GM21367 (cell line): ENCODE data around the gene RHEX.

Experiments used
- ATAC-seq: cut with Tn5 transposase; IDR thresholded peaks from one replicate; pipeline ENCODE4 v1.9.1; 2021; ENCODE audit not compliant: unreplicated experiment

The RHEX gene

DNA sequence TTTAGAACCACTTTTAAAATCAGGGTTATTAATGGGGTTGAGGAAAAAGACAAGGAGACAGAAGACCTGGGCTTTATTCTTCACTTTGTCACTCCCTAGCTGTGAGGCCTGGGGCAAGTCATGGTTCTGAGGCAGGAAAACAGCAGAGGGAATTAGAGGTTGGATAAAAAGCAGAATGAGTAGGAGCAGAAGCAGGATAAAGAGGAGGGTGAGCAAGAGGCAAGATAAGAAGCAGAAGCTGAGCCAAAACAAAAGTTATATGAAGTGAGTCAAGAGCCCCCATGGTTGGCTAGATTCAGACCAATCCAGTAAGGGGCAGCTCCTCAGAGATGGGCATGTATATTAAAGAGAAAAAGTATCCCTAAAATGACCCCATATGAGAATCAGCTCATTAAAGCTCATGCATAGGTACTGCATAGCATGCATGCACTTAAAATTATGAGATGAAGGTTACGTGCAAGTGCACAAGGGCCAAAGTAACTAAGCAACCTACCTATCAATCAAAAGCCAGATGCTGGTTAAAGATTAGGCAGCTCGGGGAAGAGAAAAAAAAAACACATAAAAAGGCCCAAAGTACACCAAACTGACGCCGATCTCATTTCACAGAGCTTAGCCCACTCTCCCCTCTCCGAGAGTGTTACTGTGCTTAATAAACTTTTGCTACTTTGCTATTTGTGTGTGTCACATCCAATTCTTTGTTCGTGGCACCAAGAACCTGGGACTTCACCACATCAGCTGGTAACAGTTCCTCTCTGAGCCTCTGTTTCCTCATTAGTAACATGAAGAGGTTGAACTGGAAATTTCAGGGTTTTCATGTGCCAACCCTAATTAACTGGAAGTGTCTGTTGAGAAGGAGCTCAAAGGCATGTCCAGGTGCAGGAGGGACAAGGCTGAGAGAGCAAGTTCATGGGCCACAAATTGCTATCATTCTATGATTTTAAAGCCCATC, 62.0 kb downstream of the RHEX start:
- ATAC-seq = no peak

DNA sequence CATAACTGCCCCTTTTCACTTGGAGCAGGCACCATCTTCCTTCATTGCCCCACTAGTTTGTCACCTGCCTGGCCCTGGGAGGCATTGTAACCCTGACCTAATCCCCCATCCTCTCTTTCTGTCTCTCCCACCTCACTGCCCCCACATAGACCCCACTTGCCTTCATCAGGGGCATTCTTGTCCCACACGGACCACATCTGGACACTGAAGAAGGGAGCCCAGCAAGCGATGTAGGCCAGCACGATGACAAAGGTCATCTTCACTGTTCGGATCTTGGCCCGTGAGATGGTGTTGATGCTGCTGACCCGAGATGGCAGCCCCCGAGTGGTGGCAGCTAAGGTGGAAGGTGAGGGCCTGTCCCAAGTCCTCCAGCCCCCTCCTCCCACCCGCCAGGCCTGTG, 62.8 kb downstream of the RHEX start:
- ATAC-seq = no peak

DNA sequence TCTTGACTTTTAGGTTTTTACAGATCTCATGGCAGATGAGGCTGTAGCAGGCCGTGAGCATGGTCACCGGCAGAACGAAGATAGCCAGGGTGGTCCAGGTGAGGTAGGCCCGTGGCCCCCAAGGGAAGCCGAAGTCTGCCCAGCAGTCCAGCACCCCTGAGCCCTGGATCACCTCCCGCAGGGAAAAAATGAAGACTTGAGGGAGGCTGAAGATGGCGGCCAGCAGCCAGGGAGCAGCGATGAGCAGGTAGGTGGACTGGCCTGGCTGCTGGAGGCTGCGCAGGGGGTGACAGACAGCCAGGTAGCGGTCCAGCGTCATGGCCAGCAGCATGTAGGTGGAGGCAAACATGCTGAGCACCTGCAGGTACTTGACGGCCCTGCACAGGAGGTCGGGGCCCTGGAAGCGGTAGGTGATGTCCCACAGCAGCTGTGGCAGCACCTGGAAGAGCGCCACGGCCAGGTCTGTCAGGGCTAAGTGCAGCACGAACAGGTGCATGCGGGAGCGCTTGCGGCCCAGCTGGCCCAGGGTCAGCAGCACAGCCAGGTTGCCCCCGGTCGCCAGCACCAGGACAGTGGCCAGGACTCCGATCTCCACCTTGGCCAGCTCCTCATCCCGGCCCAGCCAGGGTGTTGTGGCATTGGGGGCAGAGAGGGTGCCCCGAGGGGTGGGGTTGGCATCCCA, 63.4 kb downstream of the RHEX start:
- ATAC-seq = no peak

DNA sequence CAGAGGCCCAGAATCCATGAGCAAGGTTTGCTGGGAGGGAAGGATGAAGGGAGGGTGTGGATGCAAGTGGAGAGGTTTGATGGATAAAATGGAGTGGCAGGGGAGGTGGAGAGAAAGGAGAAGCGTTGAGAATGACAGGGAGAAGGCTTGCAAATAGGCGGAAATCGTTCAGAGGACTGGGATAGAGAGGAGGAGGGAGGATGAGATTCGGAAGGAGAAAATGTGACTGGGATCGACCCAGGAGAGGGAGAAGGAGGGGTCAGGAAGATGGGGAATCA, 63.8 kb downstream of the RHEX start:
- no peak for ATAC-seq

DNA sequence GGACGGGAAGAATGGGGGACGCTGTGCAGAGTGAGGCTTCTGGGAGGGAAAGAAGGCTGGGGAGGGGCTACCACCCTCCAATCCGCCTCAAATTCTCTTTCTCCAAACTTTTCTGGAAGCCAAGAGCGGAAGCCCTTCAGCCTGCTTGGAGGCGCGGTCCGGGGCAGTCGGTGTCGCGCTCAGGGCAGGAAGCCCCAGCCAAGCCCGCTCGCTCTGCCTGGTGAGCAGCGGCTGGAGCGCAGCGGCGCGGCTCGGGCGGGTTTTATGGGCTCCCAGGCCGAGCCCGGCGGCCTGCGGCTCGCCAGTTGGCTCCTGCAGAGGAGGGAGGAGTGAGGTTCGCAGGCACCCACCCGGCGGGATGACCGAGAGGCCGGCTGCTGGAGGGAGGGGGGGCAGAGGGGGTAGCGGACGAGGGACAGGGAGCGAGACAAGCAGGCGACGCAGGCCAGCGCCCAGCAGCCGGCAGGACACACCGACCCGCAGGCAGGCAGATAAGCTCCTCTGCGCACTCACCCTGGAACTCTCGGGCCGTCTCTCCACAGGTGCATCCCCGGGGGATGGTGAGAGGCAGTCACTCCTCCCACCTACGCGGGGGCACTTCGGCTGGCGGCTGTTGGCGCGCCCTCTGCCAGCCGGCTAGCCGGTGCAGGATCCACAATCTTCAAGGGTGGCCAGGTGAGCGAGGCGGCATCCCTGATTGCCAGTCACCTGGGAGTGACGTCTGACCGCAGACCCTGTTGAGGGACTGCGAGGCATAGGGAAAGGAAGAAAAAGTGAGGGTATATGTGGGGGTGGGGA, 64.4 kb downstream of the RHEX start, which contains the start of gene AVPR1B:
TSS of gene AVPR1B (minus strand) at position 238 of the 798 bp plus-strand sequence. CDS start 498 bp downstream, outside the sequence.
- no peak for ATAC-seq

DNA sequence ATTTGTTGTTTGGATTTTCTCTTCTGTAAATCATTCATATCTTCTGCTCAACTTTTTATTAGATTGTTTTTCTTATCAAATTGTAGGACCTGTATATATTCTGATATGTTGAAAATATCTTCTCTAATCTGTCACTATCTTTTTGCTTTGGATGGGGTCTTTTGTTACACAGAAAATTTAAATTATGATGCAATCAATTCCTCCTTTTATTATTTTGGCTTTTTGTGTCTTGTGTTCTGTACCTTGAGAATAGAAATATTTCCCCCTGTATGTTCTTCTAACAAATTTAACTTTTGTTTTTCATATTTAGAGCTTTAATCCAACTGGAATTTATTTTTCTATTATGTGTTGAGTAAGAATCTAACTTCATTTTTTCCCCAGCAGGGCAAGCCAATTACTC, 67.4 kb downstream of the RHEX start:
- ATAC-seq = no peak

DNA sequence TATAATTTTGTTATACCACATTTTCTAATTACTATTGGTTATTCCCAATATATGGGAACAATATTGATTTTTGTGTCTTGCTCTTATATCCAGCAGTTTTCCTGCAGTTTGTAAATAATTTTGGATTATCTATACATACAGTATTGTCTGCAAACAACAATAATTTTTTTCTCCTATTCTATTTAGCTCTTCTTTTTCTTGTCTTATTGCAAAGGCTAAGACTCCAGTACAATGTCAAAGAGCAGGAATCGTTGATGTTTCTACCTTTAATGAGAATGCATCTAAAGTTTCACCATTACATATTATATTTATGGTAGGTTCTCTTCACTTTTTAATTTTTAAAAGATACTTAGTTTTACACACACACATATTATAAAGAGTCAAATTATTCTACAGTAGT, 68.3 kb downstream of the RHEX start:
- ATAC-seq = no peak

DNA sequence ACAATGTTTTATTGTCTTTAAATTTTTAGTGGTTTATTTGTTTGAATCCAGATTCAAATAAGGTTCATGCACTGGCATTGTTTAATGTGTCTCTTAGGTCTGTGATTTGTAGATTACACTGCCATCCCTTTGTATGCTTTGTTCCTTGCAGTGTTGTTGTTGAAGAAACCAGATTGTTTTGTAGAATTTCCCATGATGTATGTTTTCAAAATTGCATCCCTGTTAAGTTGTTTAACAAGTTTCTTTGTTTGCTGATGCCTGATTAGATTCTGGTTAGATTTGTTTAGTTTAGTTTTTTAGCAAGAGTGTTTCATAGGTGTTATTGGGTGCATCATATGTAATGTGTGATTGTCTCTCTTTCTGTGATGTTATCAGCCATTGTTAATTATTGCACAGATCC, 69.7 kb downstream of the RHEX start:
- ATAC-seq = no peak

DNA sequence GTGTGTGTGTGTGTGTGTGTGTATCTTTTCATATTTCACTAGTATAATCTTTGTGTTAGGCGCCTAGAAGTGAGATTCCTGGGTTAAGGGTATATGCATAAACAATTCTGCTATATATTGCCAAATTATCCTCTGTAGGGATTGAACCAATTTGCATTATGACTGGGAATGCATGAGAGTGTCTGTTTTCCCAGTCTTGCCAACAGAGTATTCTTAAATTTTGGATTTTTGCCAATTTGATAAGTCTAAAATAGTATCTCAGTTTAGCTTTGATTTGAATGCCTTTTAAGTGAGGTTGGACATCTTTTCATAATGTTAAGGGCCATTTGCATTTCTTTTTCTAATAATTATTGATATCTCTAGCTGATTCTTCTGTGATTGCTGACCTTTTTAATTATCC, 72.4 kb downstream of the RHEX start:
- no peak for ATAC-seq

DNA sequence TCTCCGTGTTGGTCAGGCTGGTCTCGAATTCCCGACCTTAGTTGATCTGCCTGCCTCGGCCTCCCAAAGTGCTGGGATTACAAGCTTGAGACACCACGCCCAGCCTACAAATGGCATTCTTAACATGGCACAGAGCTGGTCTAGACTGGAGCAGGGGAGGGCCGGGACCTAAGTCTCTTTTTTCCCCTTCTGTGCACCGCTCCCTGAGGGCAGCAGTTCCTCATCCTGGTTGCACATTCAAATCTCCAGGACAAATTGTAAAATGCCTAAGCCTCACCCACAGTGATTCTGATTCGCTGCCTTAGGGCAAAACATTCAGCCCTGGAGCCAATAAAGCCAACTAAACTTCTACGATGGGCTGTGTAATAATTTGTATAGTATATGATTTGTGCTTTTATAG, 74.4 kb downstream of the RHEX start:
- ATAC-seq = no peak

DNA sequence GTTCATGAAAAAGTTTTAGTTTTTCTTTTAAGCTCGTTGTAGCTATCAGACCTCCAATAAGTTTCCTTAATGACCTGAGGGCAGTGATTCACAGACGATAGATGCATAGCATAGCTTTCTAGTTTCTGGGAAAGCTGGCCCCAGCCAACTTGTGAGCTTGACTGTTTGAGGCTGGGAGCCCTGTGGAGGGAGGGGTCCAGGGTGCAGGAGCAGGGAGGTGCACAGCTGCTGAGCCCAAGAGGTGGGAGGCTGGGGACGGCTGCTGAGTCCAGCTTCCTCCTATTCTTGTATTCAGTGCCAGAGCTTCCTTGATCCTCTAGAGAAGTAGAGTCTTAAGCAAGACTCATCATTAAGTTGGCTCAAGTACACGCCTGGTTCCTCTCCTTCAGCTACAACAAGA, 75.2 kb downstream of the RHEX start:
- no peak for ATAC-seq

DNA sequence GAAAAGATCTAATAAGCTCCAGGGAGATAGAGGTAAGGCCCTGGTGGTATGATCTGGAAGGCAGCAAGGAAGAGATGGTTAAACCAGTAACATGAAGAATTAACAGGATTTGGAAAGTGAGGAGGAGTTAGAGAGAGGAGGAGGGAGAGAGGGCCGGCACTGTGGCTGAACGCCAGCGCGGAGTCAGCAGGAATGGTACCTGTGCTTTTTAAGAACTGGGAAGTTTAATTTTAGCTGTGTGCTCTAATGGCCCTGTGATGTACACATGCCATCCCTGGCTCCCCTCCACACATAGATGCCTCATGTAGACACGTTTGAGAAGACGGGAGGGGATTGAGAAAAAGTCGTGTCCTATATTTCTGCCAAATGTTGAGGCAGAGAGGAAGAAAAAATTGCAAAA, 78.1 kb downstream of the RHEX start:
- ATAC-seq = no peak

DNA sequence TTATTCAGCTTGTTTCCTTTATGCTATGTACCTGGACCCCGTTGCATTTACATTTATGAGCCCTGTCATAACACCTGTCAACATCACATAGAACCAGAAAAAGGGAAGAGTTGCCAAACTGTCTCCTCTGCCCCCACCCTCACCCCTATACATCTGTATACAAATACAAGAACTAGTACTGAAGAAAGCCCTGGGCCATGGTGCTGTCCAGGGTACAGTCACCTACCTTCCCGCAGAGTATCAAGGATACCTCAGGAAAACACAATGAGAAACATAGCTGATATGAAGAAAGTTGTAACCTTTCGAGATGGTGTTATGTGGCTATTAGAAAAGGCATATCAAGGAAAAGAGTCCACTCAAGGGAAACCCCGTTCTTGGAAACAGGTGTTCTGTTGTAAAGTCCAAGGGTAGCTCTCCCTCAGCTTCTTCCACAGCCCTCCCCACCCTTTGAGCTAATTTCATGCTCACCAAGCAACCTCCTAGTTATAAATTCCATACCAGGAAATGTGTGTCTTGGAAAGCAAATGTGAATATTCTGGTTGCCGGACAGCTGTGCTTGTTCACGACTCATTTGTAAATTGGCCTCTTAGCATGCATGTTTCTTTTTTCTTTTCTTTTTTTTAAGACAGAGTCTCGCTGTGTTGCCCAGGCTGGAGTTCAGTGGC, 80.9 kb downstream of the RHEX start:
- ATAC-seq = no peak

DNA sequence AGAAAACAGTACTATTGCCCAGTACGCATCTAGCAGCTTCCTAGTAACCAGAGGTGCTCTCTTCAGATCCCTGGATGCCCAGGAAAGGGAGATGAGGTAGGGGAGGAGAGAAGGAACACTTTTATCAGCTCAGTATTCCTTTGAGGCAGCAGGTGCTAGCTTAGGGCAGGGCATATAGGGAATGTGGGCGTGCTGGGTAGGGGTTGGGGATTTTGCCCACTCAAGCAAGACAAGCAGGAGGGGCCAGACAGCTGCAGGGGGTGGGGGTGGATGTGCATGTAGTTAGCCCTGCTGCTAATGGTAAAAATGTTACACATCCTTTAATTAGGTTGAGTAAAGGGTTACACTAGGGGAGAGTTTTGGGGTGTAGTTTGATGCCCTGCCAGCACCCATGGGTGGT, 82.3 kb downstream of the RHEX start:
- no peak for ATAC-seq

DNA sequence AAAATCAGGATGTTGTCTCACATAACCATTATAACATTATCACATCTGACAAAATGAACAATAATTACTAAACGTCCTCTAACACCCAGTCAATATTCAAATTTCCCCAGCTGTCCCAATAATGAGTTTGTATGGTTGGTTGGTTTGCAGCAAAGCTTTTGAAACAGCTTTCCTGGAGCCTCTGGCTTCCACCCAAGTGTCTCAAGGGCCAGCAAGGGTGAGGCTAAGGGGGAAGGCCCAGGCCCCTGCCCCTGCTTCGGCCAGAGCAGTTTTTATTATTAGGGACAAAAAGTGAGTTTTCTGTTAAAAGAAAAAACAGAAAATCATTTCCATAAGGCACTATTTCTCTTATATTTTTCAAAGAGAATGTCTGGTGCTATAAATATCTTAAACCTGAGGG, 83.3 kb downstream of the RHEX start:
- no peak for ATAC-seq

DNA sequence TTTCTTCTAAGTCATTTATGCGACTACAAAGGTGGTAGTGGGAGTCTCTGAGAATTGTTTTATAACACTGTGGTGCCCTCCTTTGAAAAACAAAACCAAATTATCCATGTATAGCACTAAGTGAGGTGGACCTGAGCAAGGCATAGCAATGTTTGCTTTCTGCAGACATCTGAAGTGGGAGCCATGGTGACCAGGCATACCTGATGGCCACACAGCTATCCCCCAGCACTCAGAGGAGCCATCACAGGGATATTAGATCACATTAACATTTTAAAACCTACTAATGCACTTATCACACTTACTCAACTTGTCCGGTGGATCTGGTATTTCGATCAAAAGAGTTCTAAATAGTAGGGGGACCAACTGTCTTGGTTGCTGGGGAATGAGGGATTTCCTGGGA, 89.0 kb downstream of the RHEX start:
- no peak for ATAC-seq

DNA sequence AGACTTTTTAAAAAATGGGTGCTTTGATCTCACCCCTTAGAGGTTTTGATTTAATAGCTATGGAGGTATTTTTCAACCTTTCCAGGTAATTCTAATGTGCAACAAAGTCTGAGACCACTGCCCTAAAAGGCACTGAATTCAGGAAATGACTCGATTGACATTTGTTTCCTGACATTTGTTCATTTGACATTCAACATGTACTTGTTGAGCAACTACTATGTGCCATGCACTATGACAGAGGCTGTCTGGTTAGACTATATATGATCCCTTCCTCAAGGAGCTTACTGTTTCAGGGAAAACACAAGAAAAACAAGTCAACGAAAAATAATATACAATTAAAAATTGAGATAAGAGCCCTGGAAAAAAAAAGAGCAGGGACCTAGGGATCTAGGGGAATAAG, 89.8 kb downstream of the RHEX start:
- no peak for ATAC-seq

DNA sequence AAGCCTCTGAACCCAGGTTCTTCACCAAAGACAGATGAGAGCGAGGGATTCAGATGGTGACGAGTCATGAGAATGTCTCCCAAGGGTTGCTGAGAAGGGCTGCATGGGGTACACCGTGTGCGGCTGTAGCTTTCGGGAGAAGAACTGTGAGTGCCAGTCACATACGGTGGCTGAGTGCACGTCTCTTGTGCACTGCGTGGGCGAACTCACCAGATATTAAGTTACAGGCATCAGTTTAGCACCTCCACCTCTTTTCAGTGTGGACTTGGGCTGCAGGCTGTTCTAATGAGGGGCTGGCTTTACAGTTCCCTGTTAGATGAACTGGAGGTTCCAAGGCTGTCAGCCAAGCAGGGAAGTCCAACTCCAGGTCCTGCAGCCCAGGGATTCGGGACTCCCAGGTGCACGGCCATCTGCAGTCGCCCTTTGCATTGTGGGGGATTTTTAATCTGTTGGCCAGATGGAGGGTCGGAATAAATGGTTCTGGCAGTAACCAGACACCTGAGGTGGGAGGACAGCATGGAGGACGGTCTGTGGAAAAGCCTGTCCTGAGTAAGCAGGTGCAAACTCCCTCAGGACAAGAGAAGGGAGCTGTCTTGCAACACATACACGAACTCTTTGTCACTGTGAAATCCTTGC, 90.7 kb downstream of the RHEX start:
- no peak for ATAC-seq

DNA sequence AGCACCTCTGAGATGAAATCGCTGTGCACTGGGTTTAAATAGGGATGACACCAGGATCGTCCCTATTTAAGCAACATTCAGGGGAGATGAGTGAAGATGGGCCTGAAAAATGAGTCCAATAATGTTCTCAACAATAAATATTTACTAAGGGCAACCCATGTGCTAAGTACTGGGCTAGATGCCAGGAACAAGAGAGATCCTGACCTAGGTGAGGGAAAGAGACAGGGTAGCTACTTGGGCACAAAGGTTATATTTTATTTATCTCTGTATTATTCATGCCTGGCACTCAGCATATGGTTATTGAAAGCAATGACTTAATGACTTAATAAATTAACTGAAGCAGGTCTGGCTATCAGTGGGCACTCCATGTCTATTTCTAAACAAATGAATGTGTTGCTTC, 91.6 kb downstream of the RHEX start:
- no peak for ATAC-seq

DNA sequence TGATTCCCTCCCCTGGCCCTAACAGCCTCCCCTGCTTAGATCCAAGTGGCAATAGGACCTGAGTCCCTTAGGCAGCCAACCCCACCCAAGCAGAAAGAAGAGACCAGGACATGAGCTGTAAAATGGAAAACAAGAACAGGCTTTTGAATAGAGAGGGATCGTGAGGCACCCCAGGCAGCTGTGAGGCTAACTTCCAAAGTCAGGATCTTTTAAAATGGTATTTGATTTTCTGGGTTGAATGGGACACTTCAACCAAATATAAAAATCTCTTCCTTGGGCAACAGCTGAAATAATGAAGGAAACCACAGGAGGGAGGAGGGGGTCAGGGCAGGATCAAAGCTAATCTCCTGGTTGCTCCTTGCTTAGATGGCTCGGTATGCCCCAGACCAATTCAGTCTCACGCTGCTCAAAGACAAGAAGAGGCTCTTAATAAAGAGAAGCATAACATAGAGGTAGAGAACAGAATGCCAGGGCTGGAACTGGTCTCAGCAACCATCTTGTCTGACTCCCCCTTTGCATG, 92.9 kb downstream of the RHEX start:
- no peak for ATAC-seq
